Stimulated activated CD8-positive, alpha-beta memory T cell treated with anti-CD3 and anti-CD28 coated beads, Interleukin-15, amount 100 ng/mL, for 48 hours (primary cell): ENCODE data around the gene DES.
"Not testable (repeated sequence)": the region's sequence is repeated elsewhere in the genome, so short reads cannot be mapped to it uniquely, and the experiment has no call there.

Experiments
- DNase-seq, 2 donors: peaks; one replicate each; pipeline ENCODE4 v3.0.0-alpha.2; 2020; ENCODE audit warnings: low read depth in 2 of 2

DES gene

DNA sequence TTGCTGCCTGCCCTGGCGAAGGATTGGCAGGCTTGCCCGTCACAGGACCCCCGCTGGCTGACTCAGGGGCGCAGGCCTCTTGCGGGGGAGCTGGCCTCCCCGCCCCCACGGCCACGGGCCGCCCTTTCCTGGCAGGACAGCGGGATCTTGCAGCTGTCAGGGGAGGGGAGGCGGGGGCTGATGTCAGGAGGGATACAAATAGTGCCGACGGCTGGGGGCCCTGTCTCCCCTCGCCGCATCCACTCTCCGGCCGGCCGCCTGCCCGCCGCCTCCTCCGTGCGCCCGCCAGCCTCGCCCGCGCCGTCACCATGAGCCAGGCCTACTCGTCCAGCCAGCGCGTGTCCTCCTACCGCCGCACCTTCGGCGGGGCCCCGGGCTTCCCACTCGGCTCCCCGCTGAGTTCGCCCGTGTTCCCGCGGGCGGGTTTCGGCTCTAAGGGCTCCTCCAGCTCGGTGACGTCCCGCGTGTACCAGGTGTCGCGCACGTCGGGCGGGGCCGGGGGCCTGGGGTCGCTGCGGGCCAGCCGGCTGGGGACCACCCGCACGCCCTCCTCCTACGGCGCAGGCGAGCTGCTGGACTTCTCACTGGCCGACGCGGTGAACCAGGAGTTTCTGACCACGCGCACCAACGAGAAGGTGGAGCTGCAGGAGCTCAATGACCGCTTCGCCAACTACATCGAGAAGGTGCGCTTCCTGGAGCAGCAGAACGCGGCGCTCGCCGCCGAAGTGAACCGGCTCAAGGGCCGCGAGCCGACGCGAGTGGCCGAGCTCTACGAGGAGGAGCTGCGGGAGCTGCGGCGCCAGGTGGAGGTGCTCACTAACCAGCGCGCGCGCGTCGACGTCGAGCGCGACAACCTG lies at the start of gene DES:
Gene DES, plus strand, starts transcription at position 223 of the 857 bp plus-strand sequence. Its CDS starts 86 bp downstream, at position 309.
- DNase-seq: no peak

GRCh38 chr2:219368690-219369191 lies 49.4 kb upstream of the DES start:
- no peak for DNase-seq

GRCh38 chr2:219369447-219369861 lies 48.7 kb upstream of the DES start:
- no peak for DNase-seq

DNA sequence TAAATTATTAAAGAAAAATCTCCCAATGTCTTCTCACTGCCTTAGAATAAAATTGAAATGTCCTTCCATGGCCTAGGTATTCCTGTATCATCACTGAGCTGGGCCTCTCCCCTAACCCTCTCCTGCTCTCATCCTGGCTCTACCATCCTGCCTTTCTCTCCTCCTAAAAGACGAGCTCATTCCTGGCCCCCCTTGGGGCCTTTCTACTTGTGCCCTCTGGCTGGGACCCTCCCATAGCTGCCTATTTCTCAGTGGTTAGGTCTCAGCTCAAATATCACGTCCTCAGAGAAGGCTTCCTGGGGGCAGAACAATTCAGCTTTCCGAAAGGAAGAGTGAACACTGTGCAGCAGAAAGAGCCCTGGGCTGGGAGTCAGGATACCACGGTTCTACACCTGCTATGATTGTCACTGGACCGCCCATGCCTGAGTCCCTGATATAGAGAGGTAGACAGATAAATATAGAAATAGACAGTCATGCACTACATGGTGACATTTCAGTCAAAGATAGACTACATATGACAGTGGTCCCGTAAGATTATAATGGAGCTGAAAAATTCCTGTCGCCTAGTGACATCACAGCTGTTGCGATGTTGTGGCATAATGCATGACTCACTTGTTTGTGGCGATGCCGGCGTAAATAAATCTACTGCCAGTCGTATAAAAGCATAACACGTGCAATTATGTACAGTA lies 39.9 kb upstream of the DES start:
- no peak for DNase-seq

- no peak for DNase-seq
Measured at GRCh38 chr2:219380926-219381325, 37.3 kb upstream of the DES start.

DNA sequence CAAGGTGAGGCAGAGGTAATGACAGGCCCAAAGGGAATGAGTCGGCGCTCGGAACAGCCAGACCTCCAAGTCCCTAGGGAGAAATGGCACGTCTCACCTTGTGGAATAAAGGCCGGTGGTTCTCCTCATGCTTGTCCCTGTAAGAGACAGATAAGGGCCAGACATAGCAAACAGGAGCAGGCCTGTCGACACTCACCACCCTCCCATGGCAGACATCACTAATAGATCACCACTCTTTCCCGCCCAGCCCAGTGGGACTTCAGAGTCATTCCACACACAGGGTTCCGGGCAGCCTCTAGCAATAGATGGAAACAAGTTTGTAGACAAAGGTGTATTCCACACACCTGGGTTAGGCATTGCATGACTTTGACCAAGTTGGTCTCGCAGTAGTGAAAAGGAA lies 36.7 kb upstream of the DES start:
- no peak for DNase-seq

- no peak for DNase-seq
Measured at GRCh38 chr2:219384083-219384713, 34.0 kb upstream of the DES start.

DNA sequence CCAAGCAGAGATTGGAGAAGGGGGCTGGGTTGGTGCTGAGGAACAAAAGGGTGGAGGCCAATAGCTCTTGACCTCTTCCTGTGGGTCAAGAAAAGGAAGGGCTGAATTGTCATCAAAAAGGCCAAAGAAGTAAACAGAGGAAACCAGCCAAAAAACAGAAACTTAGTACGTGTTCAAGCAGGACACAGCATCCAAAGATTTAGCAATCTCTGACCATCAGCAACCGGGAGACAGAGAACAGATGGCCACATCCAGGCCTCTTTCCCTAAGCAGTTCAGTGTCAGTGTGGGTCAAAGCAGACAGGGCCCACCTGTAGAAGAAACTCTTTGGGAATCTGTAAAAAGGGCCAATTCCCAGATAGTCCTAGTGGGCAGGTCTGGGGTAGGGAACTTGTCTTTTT lies 33.3 kb upstream of the DES start:
- no peak for DNase-seq

- DNase-seq: no peak
Measured at GRCh38 chr2:219385958-219386520, 32.1 kb upstream of the DES start.

- DNase-seq: no peak
Measured at GRCh38 chr2:219386532-219387280, 31.5 kb upstream of the DES start.

GRCh38 chr2:219387306-219388120 lies 30.7 kb upstream of the DES start, which contains the start of gene DNPEP:
TSS of gene DNPEP (minus strand) at chr2:219387912. CDS start at chr2:219387794, 118 bp downstream.
- peak; percentile 85 to 86 for DNase-seq

DNA sequence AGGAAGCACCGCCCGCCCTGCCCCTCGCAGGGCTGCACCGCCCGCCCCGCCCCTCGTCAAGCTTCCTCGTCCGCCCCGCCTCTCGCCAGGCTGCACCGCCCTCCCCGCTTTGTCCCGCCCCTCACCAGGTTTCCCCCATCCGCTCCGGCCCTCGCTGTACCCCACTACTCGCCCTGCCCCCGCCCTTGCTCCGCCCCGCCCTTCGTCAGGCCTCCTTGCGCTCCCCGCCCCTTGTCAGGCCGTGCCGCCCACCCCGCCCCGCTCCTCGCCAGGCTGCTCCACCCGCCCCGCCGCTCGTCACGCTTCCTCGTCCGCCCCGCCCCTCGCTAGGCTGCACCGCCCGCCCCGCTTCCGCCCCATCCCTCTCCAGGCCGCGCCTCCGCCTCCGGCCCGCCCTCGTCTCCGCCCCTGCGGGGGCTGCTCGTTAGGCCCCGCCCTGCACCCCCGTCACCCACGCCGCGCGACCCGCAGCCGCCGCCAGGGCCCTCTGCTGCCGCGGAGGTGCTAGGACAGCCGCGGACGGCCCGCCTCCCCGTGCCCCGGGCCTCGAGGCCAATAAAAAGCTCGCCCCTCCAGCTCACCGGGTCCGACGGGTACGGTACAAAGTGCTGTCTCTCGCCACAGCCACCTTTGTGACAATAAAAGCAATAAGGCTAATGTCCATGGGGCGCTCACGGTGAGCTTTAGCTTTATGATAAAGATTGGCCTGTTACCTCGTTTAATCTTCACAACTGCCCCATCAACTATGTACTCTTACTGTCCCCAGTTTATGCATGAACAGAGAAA lies 29.9 kb upstream of the DES start:
- DNase-seq: peak; percentile 97 to 98

GRCh38 chr2:219388907-219389156 lies 29.3 kb upstream of the DES start:
- DNase-seq: no peak

- no peak for DNase-seq
Measured at GRCh38 chr2:219392754-219393153, 25.4 kb upstream of the DES start.

- DNase-seq: not testable (repeated sequence)
Measured at GRCh38 chr2:219395056-219395455, 23.1 kb upstream of the DES start.

GRCh38 chr2:219395609-219396008 lies 22.6 kb upstream of the DES start:
- no peak for DNase-seq

- DNase-seq: no peak
Measured at GRCh38 chr2:219396863-219397457, 21.2 kb upstream of the DES start.

DNA sequence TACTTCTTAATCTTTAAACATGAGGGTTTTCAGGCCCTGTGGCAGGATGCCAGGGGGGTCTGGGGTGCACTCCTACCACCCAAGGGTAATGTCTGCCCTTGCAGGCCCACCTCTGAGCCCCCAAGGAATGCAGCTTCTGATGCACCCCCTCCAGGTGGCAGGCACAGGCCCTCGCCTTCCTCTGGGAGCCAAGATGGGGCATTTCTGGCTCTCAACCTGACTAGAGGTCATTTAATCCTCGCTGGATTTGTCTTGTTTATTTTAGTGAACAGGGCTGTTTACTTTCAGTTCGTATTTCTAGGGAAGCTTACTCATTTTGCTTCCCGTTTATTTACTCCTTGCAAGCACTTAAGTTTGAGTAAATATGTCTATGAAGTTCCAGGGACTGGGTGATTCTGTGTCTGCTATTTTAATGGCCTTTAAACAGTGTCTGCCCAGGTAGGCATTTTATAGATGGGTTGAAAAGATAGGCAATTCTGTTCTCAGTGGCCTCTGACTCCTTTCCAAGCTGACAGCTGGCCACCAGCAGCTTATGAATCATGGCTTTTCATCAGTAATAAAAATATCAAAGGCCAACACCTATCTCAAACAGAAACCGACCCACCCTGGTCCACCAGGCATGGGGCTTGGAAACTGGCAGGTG lies 19.3 kb upstream of the DES start:
- DNase-seq: no peak
